IPS-11a (cell line): ENCODE measurements around the gene EXOC3L4.
"Not testable (repeated sequence)": the region's sequence is repeated elsewhere in the genome, so short reads cannot be mapped to it uniquely, and the experiment has no call there.

Source experiments
- H3K4me3 ChIP-seq: one replicate; pipeline ENCODE4 v1.5.1; 2013; ENCODE audit warnings: low read depth, low read length, control low read depth

EXOC3L4 gene

DNA sequence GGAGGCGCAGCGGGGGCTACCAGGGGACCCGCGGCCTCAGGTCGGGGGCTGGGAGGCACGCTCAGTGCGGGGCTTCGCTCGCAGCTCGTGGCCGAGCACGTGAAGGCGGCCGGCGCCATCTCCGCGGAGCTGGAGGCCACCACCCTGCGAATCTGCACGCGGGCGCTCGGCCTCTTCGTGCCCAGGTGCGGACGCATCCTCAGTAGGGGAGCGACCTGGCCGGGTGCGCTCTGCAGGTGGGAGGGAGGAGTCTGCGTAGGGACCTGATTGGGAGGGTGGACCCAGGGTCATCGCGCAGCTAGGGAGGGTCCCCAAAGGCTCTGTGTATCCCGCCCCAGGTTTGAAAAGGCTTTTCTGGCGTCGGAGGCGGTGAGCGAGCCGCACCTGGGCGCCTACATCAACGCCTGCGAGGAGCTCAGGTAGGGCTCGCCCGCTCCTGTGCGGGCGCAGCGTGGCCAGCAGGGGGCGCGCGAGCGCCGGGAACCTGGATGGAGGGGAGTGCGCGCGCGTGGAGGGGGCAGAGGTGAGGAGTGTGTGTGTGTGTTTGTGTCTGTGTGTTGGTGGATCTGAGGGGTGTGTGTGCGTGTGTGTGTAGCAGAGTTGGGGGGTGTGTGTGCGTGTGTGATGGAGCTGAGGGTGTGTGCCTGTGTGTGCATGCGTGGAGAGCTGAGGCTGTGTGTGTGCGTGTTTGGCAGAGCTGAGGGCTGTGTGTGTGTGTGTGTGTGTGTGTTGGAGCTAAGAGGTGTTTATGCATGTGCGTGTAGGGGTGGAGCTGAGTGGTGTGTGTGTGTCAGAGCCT, 10.3 kb downstream of the EXOC3L4 start:
- H3K4me3 ChIP-seq = no peak overlapping the region

DNA sequence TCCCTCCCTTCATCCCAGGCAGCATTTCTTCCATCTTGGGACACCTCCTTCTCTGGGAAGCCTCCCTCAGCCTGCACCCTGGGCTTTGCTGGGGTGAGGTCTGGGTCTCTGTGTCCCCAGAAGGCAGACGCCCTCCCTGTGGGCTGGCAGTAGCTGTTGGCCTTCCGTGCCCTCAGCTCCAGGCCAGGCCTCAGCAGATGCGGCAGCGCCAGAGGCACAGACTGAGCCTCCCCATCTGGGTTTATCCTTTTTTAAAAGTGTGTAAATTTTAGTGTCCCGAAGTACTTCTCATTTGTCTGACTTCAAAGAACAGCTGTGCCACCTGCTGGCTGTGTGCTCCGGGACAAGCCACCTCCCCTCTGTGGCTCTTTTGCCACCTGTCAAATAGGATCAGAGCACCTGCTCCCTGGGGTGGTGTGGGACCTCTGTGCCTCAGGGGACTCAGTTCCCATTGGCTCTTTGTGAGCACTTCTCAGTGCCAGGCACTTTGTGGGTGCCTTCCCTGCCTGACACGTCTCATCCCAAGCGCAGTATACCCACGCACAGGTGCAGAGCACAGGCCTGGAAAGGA, 11.1 kb downstream of the EXOC3L4 start:
- H3K4me3 ChIP-seq = no peak overlapping the region

DNA sequence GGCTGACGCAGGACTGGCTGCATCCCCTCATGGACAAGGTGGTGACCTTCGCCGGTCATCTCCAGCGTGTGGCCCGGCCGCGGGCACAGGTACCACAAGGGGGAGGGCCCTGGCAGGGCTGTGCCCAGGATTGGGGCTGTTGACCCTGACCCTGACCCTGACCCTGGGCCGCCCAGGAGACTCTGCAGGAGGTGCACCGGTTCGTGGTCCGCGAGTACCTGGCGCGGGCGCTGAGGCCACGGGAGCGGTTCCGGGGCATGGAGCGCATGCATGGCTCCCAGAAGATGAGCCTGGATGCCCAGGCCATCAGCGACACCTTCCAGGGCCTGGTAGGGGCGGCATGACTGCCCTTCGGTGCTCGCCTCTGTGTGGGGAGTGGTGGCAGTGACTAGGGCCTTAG, 12.9 kb downstream of the EXOC3L4 start:
- no peak overlapping the region for H3K4me3 ChIP-seq

DNA sequence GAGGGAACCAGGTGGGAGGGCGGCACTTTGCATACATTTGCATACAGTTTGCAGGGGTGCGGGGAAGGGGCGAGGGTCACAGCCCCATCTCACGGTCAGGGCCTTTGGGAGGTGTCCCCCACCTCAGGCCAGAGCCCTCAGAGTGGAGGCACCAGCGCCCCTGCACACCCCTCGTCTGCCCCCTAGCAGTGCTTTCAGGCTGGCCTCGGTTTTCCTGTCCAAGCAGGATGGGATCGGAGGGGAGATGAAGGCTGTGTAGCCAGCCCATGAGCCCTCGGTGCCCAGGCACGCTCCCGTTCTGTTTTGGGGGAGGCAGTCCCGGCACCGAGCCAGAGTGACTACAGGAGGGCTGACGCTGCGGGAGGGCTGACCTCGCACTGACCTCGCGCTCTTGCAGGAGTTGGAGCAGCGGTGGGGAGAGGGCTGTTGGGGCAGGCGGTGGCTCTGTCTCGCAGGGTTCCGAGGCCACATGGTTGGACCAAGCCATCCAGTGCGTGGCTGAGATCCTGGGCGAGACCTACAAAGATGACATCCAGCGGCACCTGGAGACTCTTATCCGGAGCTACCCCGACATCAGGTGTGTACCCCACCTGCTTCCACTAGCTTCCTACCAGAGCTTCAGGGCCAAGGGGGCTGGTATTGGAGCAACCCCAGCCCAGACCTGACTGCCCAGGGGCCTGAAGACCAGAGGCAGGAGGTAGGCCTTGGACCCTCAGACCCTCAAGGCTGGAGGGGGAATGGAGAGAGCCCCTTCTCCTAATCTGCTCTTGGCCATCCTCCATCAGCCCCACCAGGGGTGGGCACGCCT, 13.6 kb downstream of the EXOC3L4 start:
- H3K4me3 ChIP-seq = no peak overlapping the region

DNA sequence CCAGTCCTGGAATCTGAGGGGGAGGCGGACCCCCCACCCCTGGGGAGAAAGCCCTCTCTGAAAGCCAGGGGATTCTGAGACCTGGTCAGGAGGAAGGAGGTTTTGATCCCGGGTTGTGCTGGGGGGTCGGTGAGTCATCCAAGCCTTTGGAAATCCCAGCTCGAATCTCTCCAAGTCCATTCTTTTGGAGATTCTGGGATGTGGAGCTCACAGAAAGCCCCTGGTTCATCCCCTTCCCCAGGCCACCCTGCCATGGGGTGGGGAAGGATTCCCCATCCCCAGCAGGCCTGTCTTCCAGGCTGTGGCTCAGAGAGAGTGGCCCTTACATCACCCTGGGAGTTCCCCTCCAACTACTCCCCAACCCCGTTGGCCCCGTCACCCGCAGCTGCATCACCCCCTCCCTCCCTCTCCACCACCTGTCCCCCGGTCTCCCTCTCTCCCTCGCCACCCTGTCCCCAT, 14.3 kb downstream of the EXOC3L4 start:
- H3K4me3 ChIP-seq = no peak overlapping the region

DNA sequence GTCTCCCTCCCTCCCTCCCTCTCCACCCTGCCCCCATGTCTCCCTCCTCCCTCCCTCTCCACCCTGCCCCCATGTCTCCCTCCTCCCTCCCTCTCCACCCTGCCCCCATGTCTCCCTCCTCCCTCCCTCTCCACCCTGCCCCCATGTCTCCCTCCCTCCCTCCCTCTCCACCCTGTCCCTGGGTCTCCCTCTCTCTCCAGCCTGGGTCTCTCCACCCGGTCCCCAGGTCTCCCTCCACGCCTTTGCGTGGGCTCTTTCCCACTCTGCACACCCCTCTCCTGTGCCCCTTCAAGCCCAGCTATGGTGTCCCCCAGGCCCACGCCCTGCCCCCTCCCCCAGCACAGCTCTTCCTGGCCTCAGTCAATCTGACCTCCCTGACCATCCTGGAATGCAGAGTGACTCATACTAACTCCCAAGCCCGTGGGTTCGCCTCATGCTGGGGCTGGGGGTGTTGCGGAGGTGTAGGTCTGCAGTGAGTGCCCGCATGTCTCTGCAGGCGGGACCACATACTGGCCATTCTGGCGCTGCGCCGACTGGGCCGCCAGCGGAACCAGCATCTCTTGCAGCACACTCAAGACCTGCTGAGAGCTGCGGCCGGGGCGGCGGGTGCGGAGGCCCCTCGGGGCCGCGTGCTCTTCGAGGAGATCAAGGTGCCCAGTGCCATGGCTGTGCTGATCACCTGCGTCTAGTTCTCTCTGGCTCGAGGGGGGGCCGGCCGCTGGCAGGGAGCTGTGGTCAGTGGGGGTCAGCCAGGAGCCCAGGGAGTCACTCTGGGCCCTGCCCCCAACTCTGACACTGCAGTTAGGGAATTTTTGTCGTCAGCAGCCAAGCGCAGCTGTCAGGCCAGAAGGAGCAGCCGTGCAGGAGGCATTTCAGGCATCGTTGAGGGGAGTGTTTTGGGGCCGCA, 15.3 kb downstream of the EXOC3L4 start:
- no peak overlapping the region for H3K4me3 ChIP-seq

DNA sequence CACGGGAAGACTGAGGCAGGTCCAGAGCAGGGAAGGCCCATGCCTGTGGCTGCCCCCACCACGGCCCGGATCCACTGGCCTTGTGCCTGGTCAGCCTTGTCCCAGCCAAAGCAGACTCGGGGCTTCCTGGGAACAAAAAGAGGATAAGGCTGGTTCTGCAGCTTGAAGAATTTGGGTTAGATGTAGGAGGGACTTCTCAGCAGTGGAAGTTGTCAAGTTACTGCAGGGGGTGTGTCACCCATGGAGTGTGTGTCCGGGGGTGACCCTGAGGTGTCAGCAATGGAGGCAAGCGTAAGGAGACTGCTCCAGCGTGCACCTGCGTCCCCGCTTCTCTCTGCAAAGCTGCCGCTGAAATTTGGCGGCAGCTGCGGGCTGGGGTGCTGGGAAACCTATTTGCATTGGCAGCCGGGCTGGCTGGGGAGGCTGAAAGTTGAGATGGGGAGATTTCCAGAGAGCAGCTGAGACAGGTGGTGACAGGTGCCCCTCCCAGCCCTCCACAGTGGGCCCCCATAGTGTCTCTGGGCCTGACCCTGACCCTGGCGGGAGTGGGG, 16.2 kb downstream of the EXOC3L4 start:
- H3K4me3 ChIP-seq = no peak overlapping the region

DNA sequence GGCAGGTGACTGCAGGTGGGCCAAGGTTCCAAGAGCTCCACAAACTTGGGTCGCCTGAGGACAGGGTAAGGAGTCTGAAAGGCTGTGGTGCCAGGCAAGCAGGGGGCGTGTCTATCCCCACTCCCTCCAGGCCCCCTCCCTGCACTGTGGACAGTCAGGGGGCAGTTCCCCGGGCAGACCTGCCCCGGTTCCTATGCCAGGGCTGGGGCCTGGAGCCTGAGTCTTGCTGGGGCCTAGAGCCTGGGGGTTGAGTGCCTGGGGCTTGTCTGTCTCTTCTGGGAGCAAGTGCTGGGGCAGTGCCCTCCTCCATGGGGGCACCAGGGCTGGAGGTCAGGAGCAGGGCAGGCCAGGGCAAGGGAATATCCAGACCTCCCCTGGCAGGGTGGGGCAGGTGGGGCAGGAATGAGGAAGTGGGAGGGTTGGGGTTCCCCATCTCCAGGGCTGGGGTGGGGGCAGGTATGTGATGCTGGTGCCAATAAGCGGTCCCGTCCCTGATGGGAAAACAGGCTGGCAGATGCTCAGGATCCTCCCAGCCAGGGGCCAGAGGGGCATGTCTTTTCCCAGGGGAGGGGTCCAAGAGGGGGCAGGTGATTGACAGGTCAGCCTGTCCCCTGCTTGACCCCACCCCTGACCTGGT, 16.8 kb downstream of the EXOC3L4 start:
- H3K4me3 ChIP-seq = no peak overlapping the region

DNA sequence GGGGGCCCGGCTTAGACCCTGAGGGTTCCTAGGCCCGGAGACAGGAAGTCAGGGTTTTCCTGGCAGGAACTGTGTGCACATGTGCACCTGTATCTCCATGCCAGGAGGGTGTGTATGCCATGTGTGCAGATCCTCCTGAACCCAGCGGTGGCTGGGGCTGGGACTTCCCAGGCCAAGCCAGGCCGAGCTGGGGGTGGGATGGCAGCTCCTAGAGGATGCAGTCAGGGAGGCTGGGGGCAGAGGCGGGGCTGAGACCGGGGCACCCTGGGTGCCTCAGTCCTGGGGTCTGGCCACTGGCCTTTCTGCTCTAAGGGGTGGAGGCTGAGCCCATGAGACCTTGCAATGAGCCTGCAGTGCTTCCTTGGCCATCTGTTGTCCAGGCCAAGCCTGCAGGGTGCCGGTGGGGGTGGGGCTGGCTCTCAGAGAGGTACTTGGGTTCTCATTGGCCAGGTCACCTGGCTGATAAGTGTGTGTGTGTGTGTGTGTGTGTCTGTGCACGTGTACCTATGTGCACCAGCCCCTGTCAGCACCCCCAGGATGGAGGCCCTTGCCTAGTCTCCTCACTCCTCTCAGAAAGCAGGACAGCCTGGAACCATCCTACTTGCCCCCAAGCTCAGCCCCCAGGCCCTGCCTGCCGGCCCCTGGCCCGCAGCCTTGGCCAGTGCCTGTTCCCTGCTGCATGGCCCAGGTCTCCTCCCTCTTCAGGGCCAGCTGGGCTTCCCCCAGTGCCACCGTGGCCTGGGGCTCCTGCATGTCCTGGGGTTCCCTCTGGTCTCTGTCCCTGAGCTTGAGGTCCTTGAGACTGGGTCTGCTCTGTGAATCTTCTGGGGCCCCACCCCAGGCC, 18.1 kb downstream of the EXOC3L4 start:
- H3K4me3 ChIP-seq = no peak overlapping the region

DNA sequence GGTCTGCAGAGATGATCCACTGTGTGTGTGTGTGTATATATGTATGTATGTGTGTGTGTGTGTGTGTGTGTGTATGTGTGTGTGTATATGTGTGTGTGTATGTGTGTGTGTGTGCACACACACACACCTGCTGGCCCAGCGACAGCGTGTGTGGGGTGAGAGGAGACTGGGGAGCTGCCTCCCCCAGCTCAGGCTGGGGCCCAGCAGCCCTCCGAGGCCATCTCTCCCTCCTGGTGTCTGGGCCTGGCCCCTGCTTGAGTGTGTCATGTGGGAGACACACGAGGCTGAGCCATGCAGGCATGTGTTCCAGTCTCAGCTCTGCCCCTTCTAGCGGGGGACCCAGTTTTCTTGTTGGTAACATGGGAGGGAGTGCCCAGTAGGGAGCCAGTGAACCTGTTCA, 18.8 kb downstream of the EXOC3L4 start:
- no peak overlapping the region for H3K4me3 ChIP-seq

DNA sequence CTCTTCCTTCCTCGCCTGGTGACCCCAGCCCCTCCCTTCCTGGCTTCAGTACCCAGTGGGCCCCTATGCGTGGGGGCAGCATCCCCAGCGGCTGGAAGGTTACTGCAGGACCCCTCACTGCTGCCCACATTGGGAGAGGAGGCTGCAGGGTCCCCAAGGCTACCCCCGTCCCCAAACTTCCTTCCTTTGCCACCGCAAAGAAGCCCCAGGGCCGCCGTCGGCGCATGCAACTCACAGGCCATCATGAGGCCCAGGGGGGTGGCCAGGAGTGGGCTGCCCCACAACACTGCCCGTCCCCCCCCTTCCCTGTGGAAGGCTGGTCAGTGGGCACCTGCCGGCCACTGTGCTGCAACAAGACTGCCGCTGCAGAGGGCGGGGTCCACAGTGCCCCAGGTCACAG, 19.2 kb downstream of the EXOC3L4 start:
- no peak overlapping the region for H3K4me3 ChIP-seq

DNA sequence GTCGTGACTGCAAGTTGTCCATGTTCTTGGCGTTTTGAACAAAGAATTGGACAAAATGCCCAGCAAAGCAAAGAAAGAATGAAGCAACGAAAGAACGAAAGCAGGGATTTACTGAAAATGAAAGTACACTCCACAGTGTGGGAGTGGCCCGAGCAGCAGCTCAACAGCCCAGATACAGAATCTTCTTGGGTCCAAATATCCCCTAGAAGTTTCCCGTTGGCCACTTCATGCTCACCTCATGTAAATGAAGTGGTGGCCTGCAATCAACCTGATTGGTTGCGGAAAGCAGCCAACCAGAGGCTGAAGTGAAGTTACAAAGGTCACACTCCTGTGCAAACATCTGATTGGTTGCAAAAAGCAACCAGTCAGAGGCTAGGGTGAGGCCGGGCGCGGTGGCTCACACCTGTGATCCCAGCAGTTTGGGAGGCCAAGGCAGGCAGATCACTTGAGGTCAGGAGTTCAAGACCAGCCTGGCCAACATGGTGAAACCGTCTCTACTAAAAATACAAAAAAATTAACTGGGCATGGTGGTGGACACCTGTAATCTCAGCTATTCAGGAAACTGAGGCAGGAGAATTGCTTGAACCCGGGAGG, 20.7 kb downstream of the EXOC3L4 start:
- H3K4me3 ChIP-seq = not testable (repeated sequence)

DNA sequence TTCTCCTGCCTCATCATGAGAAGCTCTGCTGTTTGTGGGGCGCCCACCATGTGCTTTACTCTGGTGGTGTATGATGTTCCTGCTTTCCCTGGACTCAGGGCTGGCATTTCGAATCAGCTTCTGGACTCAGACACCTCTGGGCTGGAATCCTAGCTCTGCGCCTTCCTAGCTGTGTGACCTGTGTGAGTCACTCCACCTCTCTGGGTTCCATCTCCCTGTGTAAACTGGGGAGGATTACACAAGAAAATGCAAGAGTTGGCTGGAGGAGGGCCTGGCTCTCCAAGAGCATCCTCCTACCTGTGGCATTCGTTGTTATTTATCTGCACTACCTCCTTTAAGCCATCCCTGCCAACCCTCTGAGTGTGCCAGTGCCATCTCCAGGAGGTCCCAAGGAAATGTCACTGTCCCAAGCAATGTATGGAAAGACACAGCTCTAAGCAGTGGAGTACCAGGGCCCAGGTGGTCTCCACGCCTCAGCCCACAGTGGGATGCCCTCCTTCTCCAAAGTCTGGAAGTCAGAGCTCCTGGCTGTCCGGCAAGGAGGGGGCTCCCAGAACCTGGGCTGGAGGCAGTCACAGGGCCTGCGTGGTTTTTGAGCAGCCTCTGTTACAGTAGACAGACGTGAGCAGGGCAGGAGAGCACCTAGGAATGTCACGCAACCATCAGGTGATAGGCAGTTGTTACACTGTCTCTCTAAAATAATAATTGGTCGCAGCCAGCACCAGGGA, 21.5 kb downstream of the EXOC3L4 start:
- H3K4me3 ChIP-seq = no peak overlapping the region

DNA sequence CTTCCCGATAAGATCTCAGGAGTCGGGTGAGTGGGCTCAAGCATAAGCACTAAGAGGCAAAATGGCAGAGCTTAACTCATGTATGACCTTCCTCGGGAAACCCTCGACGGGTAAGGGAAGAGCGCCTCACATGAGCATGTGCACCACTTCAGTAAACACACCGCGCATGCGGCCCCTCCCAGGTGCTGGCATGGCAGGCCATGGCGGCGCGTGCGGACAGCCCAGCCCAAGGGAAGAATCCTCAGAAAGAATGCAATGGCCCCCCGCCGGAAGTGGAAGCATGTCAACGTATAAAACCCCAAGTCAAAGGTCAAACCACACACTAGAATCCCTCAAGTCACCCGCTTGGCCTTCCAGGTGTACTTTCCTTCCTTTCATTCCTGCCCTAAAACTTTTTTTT, 22.1 kb downstream of the EXOC3L4 start:
- H3K4me3 ChIP-seq = no peak overlapping the region

DNA sequence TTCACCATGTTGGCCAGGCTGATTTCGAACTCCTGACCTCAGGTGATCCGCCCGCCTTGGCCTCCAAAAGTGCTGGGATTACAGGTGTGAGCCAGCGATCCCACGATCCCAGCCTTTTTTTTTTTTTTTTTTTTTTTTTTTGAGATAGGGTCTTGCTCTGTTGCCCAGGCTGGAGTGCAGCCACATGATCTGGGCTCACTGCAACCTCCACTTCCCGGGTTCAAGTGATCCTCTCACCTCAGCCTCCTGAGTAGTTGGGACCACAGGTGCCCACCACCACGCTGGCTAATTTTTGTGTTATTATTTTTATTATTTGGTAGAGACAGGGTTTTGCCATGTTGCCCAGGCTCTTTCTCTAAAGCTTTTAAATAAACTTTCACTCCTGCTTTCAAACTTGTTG, 23.0 kb downstream of the EXOC3L4 start:
- not testable (repeated sequence) for H3K4me3 ChIP-seq

DNA sequence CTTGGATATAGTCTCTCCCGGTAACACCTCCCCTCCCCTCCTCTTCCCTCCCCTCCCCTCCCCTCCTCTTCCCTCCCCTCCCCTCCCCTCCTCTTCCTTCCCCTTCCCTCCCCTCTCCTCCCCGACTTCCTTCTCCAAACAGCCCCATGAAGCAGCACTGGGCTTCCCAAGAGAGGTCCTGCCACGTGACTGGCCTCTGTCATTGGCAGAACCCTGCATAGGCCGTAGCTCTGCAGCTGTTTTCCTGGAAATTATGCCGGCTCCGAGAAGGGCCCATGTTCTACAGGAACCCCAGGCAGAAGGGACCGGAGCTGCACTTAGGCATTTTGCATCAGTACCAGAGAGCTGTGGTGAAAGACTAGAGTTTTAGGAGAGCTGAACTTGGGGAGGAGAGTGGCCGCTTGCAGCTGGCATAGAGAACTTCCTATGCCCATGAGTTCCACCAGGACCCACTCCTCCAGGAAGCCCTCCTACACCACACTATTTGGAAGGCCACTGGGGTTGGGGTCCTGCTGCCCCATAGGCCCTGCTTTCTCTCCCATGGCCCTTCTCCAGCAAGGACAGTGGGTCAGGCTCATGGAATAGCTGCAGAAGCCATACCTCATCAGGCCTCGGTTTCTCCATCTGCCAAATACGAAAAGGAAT, 23.6 kb downstream of the EXOC3L4 start:
- H3K4me3 ChIP-seq = no peak overlapping the region

DNA sequence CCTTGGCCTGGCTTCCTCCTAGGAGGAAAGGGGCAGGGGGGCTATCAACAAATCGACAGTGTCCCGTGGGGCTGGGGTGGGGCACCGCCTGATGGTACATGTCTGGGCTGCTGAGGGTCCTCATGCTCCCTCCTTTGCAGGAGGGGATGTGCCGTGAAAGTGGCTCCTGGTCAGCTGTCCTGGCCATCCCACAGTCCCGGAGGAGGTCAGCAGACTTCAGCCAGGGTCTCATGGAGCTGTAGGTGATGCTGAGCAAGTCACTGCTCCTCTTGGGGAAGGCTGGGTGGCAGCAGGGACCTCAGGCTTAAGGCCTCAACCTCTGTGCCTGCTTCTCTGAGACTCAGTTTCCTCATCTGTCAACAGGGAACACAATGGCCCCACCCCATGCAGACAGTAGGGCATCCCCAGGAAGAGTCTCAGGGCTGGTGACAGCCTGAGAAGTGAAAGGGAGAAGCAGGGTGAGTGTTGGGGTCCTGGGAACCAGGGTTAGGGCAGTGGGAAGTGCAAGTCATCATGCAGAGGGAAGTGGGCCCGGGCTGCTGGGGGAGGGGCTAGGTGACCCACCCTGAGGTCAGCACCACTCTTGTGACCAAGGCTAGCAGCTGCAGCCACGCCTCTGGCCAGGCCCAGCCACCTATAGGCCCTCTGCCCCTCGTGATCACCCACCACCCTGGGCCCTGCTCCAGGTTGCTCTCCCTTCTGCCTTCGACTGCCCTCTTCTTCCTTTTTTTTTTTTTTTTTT, 24.3 kb downstream of the EXOC3L4 start:
- H3K4me3 ChIP-seq = no peak overlapping the region
